GM12891 (cell line): ENCODE measurements around the gene HSP90B1. TPM values are rescaled to one million over a fixed set of nuclear protein-coding genes. Genes with fewer than 3 reads are reported as not detected.
A peak's percentile ranks its signal among the peaks of the same experiment; 100 is the strongest.

Experiments used
- DNase-seq: peaks from one replicate; pipeline ENCODE4 v3.0.0; 2011; ENCODE audit warnings: low spot score; ENCODE audit not compliant: insufficient read length
- FAIRE-seq: peaks from 2 replicates; lab custom pipeline; 2011; peaks lifted over from hg19 to GRCh38; lab: Jason Lieb, UNC
- PAX5 ChIP-seq: IDR thresholded peaks from 2 replicates; pipeline ENCODE4 v1.6.1; 2011; ENCODE audit warnings: low read length, moderate library complexity, mild to moderate bottlenecking; ENCODE audit not compliant: insufficient read depth, severe bottlenecking
- POLR2A ChIP-seq: IDR thresholded peaks from 2 replicates; pipeline ENCODE4 v1.6.1; 2011; ENCODE audit warnings: low read depth, low read length, control low read depth
- POLR2AphosphoS5 ChIP-seq: IDR thresholded peaks from 2 replicates; pipeline ENCODE4 v1.6.1; 2011; ENCODE audit warnings: low read depth, low read length, control low read depth
- POU2F2 ChIP-seq: IDR thresholded peaks from 2 replicates; pipeline ENCODE4 v1.6.1; 2011; ENCODE audit warnings: low read depth, mild to moderate bottlenecking, control low read depth, low read length, moderate library complexity
- SPI1 ChIP-seq: IDR thresholded peaks from 2 replicates; pipeline ENCODE4 v1.6.1; 2011; ENCODE audit warnings: low read depth, low read length, control low read depth
- TAF1 ChIP-seq: IDR thresholded peaks from 2 replicates; pipeline ENCODE4 v1.6.1; 2011; ENCODE audit warnings: low read depth, low read length, control low read depth
- polyA plus RNA-seq: library from polyadenylated mRNA; unstranded; fragments of >200 nt; gene quantifications from one replicate; pipeline ENCODE4 v1.2.1, GENCODE V29; 2012; ENCODE audit warnings: low read depth, missing spikeins, inconsistent platforms; ENCODE audit not compliant: missing spikeins

HSP90B1 gene
- 375 TPM for polyA plus RNA-seq

- FAIRE-seq, result peak; percentile 97
- peak; percentile 97 for TF ChIP-seq POLR2AphosphoS5
- peak; percentile 98 for TF ChIP-seq POLR2A
- peak; percentile 82 for TF ChIP-seq POU2F2
- no peak for TF ChIP-seq SPI1
- peak; percentile 21 for TF ChIP-seq PAX5
- peak; percentile 89 for TF ChIP-seq TAF1
These were observed at the start of gene HSP90B1 for GRCh38 chr12:103930034-103930786. TSS of gene HSP90B1 (plus strand) at chr12:103930410. CDS start at chr12:103930516, 106 bp downstream.

GRCh38 chr12:103881261-103881660 is 48.9 kb upstream of the HSP90B1 start:
- DNase-seq (no peak), FAIRE-seq (no peak)
- TF ChIP-seq PAX5 (no peak), SPI1 (peak; percentile 48), TAF1 (no peak)

More at GRCh38 chr12:103930034-103930786, at the start of gene HSP90B1:
- DNase-seq, result peak; percentile 88

- TF ChIP-seq POU2F2, result no peak
- TF ChIP-seq POLR2A, result no peak
- TF ChIP-seq TAF1, result no peak
- no peak for TF ChIP-seq SPI1
- TF ChIP-seq POLR2AphosphoS5, result no peak
- no peak for TF ChIP-seq PAX5
- FAIRE-seq (peak; percentile 33), DNase-seq (no peak)
These were observed 47.2 kb upstream of the HSP90B1 start for GRCh38 chr12:103882861-103883596.

- no peak for TF ChIP-seq SPI1
- no peak for TF ChIP-seq TAF1
- TF ChIP-seq POLR2AphosphoS5, result no peak
- no peak for TF ChIP-seq PAX5
- TF ChIP-seq POU2F2, result no peak
- TF ChIP-seq POLR2A, result no peak
- FAIRE-seq (no peak), DNase-seq (no peak)
These were observed 46.3 kb upstream of the HSP90B1 start for GRCh38 chr12:103883908-103884307.

- TF ChIP-seq TAF1 (no peak), POLR2A (no peak), PAX5 (no peak), POU2F2 (no peak), SPI1 (peak; percentile 90)
- FAIRE-seq, result no peak
- no peak for DNase-seq
These were observed 45.9 kb upstream of the HSP90B1 start for GRCh38 chr12:103884316-103884715.

- TF ChIP-seq POU2F2 (no peak), SPI1 (no peak), POLR2A (no peak), POLR2AphosphoS5 (no peak), TAF1 (no peak), PAX5 (no peak)
- no peak for DNase-seq
These were observed 43.9 kb upstream of the HSP90B1 start for GRCh38 chr12:103886195-103886797.

GRCh38 chr12:103887738-103888137 is 42.5 kb upstream of the HSP90B1 start:
- no peak for DNase-seq
- TF ChIP-seq TAF1 (no peak), POLR2AphosphoS5 (no peak), POU2F2 (no peak), POLR2A (no peak), PAX5 (no peak), SPI1 (no peak)
- no peak for FAIRE-seq

More at GRCh38 chr12:103886195-103886797, 43.9 kb upstream of the HSP90B1 start:
- no peak for FAIRE-seq

GRCh38 chr12:103897316-103897715 is 32.9 kb upstream of the HSP90B1 start:
- no peak for FAIRE-seq
- no peak for TF ChIP-seq TAF1
- no peak for TF ChIP-seq POLR2A
- TF ChIP-seq POU2F2, result no peak
- TF ChIP-seq SPI1, result no peak
- TF ChIP-seq PAX5, result no peak
- no peak for TF ChIP-seq POLR2AphosphoS5
- no peak for DNase-seq

GRCh38 chr12:103901518-103902173 is 28.6 kb upstream of the HSP90B1 start:
- TF ChIP-seq PAX5 (no peak), SPI1 (no peak), POU2F2 (no peak), POLR2AphosphoS5 (no peak), TAF1 (no peak), POLR2A (no peak)
- DNase-seq, result no peak
- peak; percentile 45 for FAIRE-seq
